GM19025 (cell line): ENCODE measurements around the gene TRAPPC11.
"Not testable (repeated sequence)": the region's sequence is repeated elsewhere in the genome, so short reads cannot be mapped to it uniquely, and the experiment has no call there.

Experiments
- ATAC-seq: cut with Tn5 transposase; IDR thresholded peaks from one replicate; pipeline ENCODE4 v1.9.1; 2021; ENCODE audit warnings: mild to moderate bottlenecking, low read depth, moderate library complexity; ENCODE audit not compliant: unreplicated experiment

The TRAPPC11 gene

GRCh38 chr4:183718876-183719275, 59.8 kb downstream of the TRAPPC11 start:
- no peak for ATAC-seq

GRCh38 chr4:183721207-183722081, 62.4 kb downstream of the TRAPPC11 start:
- ATAC-seq: no peak

GRCh38 chr4:183722731-183723560, 63.9 kb downstream of the TRAPPC11 start:
- ATAC-seq: peak; percentile 68

- ATAC-seq: no peak
Measured at GRCh38 chr4:183723561-183724228, 64.6 kb downstream of the TRAPPC11 start.

- not testable (repeated sequence) for ATAC-seq
Measured at GRCh38 chr4:183725585-183725984, 66.5 kb downstream of the TRAPPC11 start.

GRCh38 chr4:183727482-183727881, 68.4 kb downstream of the TRAPPC11 start:
- no peak for ATAC-seq

- no peak for ATAC-seq
Measured at GRCh38 chr4:183728223-183729068, 69.4 kb downstream of the TRAPPC11 start.

GRCh38 chr4:183729069-183729406, 69.9 kb downstream of the TRAPPC11 start:
- ATAC-seq: no peak

GRCh38 chr4:183729430-183730328, 70.6 kb downstream of the TRAPPC11 start:
- ATAC-seq: no peak

- no peak for ATAC-seq
Measured at GRCh38 chr4:183732296-183732695, 73.2 kb downstream of the TRAPPC11 start.

GRCh38 chr4:183733181-183733580, 74.1 kb downstream of the TRAPPC11 start:
- no peak for ATAC-seq

- no peak for ATAC-seq
Measured at GRCh38 chr4:183738081-183738673, 79.1 kb downstream of the TRAPPC11 start.

GRCh38 chr4:183738961-183739360, 79.9 kb downstream of the TRAPPC11 start:
- ATAC-seq: no peak

- no peak for ATAC-seq
Measured at GRCh38 chr4:183746305-183747229, 87.5 kb downstream of the TRAPPC11 start.

GRCh38 chr4:183747380-183747779, 88.3 kb downstream of the TRAPPC11 start:
- ATAC-seq: no peak

- ATAC-seq: no peak
Measured at GRCh38 chr4:183747931-183748670, 89.0 kb downstream of the TRAPPC11 start.

- no peak for ATAC-seq
Measured at GRCh38 chr4:183751106-183751505, 92.0 kb downstream of the TRAPPC11 start.
